NCI-H1092 (cell line): ENCODE data around the gene ZNF214.

ENCODE experiments used
- DNase-seq: peaks from one replicate; lab custom pipeline; 2025; lab: John Stamatoyannopoulos, UW

Gene ZNF214

GRCh38 chr11:7020183-7020917 lies at the start of gene ZNF214, which contains the start of gene NLRP14:
Gene ZNF214, minus strand, starts transcription at chr11:7020346. Its CDS starts 17,511 bp downstream, at chr11:7002835.
Gene NLRP14, plus strand, starts transcription at chr11:7020479. Its CDS starts 18,108 bp downstream, at chr11:7038587.
- no peak for DNase-seq

DNA sequence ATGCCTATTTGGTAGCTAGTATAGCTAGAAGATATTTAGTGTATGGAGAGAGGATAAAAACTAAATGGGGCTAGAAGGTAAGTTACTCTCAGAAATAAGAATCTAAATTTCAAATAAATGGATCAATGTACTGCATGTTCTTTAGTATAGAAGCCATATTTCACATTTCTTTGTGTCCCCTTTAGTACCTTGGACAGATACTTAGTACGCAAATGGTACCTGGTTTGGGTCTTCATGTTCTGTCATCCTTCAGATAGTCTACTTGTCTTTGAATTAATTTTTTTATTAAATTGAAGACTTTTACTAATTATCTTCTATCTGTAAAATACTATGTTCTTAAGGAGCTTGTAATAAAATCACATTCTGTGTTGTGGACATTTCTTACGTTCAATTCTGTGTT lies 42.4 kb upstream of the ZNF214 start:
- DNase-seq, result no peak

GRCh38 chr11:7060868-7061267 lies 40.7 kb upstream of the ZNF214 start:
- DNase-seq, result no peak

DNA sequence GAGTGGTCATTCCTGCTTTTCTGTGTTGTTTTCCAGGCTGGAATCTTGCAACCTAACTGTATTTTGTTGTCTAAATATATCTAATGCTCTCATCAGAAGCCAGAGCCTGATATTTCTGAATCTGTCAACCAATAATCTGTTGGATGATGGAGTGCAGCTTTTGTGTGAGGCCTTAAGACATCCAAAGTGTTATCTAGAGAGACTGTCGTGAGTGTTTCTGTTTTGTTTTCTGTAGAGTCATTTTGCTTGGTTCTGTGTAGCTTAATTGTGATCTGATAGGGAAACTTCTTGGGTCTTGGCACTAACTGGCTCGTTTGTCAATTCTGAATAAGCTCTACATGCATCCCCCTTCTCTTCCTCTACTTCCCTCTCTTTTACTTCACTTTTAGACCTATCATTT lies 37.5 kb upstream of the ZNF214 start:
- DNase-seq, result no peak

GRCh38 chr11:7056828-7057513 lies 36.8 kb upstream of the ZNF214 start:
- DNase-seq, result no peak

- DNase-seq, result no peak
These were observed 30.0 kb upstream of the ZNF214 start for GRCh38 chr11:7050191-7050590.

DNA sequence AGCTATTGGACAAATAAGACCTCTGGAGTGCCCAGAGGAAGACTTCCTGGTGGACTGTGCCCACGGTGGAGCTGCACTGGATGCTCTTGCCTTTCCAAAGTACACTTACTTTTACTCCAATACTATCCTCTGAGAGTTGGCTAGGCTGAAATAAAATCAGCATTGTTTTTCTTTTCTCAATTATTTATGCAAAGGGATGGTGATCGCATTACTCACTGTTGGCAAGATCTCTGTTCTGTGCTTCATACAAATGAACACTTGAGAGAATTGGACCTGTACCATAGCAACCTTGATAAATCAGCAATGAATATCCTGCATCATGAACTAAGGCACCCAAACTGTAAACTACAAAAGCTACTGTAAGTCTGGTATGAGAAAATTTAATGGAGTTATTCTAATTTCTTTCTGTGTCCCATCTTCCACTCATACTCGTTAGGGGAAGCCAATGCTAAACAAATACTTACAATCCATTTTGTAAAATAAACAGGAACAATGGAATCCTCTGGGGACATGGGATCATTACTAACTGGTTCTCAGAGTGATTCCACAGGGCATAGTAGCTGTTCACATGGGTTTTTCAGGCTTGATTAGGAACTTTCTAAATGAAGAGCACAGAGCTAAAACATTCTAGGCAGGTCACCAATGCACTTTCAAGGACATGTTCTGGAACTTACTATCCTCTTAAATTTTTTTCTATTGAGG lies 26.5 kb upstream of the ZNF214 start:
- no peak for DNase-seq

DNA sequence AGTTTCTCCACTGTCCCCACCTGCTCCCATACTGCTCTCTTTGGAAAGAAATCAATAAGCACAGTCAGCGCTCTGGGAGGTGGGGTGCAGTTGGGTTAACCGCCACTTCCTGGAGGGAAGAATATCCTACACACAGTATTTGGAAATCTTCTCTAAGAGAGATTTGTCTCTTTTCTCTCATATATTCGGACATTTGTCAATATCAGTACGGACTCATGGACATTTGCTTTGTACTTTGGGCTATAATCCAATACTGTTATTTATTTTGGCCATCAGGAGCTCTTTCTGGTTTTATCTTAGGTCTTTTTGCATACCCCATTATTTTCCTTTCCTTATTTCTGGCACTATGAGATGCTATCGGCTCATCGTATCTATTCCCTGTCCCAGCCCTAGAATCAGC lies 13.9 kb upstream of the ZNF214 start:
- no peak for DNase-seq

DNA sequence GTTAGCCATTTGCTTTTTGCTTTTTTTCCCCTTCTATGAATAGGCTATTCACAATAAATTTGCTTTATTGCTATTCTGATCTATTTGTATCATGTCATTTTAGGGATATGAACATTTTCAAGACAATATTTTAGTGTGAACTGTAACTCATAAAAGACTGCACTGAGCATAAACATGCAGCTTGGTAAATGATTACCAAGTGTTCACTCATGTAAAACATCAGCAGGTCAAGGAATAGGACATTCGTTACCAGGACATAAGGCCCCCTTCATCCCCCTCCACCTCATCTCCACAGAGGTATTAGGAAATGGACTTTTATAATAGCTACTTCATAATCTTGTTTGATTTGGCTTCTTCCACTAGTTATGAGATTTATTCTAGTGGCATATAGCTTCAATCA lies 12.5 kb upstream of the ZNF214 start:
- no peak for DNase-seq

GRCh38 chr11:7031471-7031871 lies 11.3 kb upstream of the ZNF214 start:
- DNase-seq, result no peak

DNA sequence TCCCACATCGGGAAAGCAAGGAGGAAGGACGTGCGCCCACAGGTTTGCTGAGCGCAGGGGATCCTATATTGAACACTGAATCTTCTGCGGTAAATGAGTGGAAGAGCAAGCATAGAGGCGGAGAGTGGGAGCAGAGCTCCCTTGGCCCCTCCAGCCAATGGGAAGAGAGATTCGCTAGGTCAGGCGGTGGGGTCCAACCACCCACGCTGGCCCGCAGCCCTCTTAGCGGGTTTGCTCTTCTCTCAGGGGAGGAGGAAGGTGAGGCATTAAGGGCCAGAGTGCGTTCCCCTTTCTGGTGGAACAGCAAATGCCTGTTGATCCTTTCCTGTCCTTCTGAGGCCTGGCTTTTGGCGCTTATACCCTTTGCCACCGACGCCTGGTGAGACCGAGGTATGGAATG lies 10.7 kb upstream of the ZNF214 start:
- no peak for DNase-seq

- no peak for DNase-seq
These were observed 8.0 kb upstream of the ZNF214 start for GRCh38 chr11:7028141-7028540.

GRCh38 chr11:7021318-7021717 lies 1.2 kb upstream of the ZNF214 start:
- DNase-seq, result no peak

- DNase-seq, result no peak
These were observed 505 bp downstream of the ZNF214 start for GRCh38 chr11:7019500-7020182.

- no peak for DNase-seq
These were observed 4.1 kb downstream of the ZNF214 start for GRCh38 chr11:7016011-7016410.

DNA sequence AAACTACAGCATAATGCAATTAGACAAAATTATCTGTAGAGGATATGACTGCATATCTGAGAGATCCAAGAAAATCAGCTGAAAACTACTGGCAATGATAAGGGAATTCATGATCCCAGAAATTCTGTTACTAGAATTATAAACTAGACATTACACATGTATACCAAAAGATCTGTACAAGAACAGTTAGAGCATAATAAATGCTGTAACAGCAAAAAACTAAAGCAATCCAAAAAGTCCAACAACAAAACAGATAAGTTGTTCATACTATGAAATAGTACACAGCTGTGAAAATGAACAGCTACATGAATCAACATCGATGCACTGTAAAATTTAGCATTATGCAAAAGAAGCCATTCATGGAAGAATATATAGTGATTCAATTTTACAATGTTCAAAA lies 6.0 kb downstream of the ZNF214 start:
- DNase-seq, result no peak

- no peak for DNase-seq
These were observed 15.7 kb downstream of the ZNF214 start for GRCh38 chr11:7004482-7004881.

GRCh38 chr11:6995703-6996102 lies 24.4 kb downstream of the ZNF214 start:
- no peak for DNase-seq

- DNase-seq, result no peak
These were observed 27.4 kb downstream of the ZNF214 start for GRCh38 chr11:6992457-6993417.

DNA sequence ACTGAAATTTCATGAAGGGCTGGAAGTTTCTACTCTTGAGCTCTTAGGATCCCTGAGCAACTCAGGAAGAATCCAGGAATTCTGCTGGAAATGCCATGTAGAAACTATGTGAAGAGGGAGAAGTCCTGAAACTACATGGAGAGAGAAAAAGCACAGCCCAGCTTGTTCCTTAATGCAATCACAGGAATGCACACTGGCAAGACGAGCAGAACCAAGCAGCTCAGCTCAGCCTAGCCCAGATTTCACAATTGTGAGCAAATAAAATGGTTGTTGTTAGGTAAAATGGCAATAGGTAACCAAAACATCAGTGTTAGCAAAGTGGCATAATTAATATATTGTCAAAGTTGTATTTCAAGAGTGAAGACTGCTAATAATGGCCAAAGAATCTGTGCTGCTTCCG lies 28.1 kb downstream of the ZNF214 start:
- no peak for DNase-seq

- no peak for DNase-seq
These were observed 28.9 kb downstream of the ZNF214 start for GRCh38 chr11:6991227-6991626.
